GM18511 (cell line): ENCODE results near the gene CDCA4.
A peak's percentile ranks its signal among the peaks of the same experiment; 100 is the strongest.
"Not testable (repeated sequence)": the region's sequence is repeated elsewhere in the genome, so short reads cannot be mapped to it uniquely, and the experiment has no call there.

ENCODE experiments used
- ATAC-seq: cut with Tn5 transposase; IDR thresholded peaks from one replicate; pipeline ENCODE4 v1.9.1; 2021; ENCODE audit warnings: mild to moderate bottlenecking, moderate library complexity; ENCODE audit not compliant: unreplicated experiment

CDCA4 gene

GRCh38 chr14:105034315-105035039, 13.6 kb upstream of the CDCA4 start:
- ATAC-seq = no peak

GRCh38 chr14:105033412-105033900, 12.6 kb upstream of the CDCA4 start:
- not testable (repeated sequence) for ATAC-seq

GRCh38 chr14:105032451-105032901, 11.6 kb upstream of the CDCA4 start:
- ATAC-seq = not testable (repeated sequence)

- no peak for ATAC-seq
These were observed 10.0 kb upstream of the CDCA4 start for GRCh38 chr14:105030836-105031396.

GRCh38 chr14:105030194-105030593, 9.3 kb upstream of the CDCA4 start:
- ATAC-seq = no peak

- ATAC-seq = no peak
These were observed 8.5 kb upstream of the CDCA4 start for GRCh38 chr14:105029402-105029801.

DNA sequence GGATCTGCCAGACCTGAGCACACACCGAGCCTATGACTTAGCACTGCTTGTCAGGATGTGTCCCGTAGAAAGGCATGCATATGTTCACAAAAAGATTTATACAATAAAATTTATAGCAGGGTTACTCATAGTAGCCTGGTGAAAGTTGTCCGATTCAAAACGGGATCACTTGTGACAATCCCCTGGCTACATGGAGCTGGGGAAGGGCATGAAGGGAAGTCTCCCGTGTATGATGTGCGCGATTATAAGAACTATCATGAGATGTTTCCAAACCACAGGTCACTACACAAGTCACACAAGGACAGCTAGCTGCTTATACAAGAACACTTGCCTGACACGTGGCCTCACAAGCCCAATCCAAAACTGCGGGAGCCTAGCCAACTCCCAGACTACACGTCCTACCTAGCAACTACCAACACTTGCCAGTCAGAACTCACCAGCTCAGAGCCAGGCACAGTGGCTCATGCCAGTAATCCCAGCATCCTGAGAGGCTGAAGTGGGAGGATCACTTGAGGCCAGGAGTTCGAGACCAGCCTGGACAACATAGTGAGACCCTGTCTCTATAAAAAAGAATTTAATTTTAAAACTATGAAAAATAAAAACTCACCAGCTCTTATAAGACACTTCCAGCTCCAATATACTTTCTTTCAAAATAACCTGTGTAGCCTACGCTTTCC, 7.5 kb upstream of the CDCA4 start:
- no peak for ATAC-seq

GRCh38 chr14:105027718-105028117, 6.8 kb upstream of the CDCA4 start:
- ATAC-seq = not testable (repeated sequence)

GRCh38 chr14:105026802-105027563, 6.1 kb upstream of the CDCA4 start:
- no peak for ATAC-seq

DNA sequence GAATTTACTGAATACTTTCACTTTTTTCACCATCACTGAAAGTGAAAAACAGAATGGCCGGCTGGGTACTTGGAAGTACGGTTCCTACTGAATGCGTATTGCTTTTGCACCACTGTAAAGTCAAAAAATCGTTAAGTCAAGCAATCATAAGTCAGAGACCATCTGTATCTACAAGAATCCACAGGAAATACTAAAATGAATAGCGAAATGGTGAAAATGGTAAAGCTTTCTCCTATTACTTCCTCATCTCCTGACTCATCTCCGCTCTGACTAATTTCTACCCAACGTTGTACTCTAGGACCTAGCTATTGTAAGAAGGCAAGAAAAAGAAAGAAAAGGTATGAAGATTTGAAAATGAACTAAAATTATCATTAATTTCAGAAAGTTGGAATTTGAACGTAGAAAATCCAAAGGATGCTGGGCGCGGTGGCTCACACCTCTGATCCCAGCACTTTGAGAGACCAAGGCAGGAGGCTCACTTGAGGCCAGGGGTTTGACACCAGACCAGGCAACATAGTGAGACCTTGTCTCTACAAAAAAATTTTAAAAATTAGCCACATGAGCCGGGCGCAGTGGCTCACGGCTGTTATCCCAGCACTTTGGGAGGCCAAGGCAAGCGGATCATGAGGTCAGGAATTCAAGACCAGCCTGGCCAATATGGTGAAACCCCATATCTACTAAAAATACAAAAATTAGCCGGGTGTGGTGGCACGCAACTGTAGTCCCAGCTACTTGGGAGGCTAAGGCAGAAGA, 5.3 kb upstream of the CDCA4 start:
- no peak for ATAC-seq

DNA sequence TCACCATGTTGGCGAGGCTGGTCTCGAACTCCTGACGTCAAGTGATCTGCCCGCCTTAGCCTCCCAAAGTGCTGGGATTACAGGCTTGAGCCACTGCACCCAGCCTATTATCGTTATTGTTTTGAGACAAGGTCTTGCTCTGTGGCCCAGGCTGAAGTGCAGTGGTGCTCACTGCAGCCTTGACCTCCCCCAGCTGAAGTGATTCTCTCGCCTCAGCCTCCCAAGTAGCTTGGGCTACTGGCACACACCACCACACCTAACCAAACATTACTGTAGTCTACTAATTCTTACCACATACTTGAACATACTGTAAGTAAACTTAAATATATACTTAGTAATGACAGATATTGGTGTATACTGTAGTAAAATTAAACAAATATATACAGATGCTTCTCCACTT, 4.5 kb upstream of the CDCA4 start:
- ATAC-seq = no peak

- no peak for ATAC-seq
These were observed 3.1 kb upstream of the CDCA4 start for GRCh38 chr14:105023791-105024480.

GRCh38 chr14:105023144-105023543, 2.3 kb upstream of the CDCA4 start:
- ATAC-seq = no peak

DNA sequence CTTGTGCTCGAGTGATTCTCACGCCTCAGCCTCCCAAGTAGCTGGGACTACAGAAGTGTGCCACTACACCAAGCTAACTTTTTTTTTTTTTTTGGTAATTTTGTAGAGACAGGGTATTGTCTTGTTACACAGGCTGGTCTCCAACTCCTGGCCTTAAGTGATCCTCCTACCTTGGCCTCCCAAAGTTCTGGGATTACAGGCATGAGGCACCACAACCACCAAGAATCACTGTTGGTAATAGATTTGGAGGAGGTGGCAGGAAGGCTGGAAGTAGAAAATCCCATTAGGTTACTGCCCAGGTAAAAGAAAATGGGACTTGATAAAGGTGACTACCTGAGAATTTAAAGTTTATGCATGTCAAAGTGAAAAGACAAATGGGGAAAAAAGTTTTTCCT, 1.4 kb upstream of the CDCA4 start:
- no peak for ATAC-seq

- no peak for ATAC-seq
These were observed 883 bp upstream of the CDCA4 start for GRCh38 chr14:105021656-105022275.

GRCh38 chr14:105019861-105020814, 745 bp downstream of the CDCA4 start:
- peak; percentile 33 for ATAC-seq

DNA sequence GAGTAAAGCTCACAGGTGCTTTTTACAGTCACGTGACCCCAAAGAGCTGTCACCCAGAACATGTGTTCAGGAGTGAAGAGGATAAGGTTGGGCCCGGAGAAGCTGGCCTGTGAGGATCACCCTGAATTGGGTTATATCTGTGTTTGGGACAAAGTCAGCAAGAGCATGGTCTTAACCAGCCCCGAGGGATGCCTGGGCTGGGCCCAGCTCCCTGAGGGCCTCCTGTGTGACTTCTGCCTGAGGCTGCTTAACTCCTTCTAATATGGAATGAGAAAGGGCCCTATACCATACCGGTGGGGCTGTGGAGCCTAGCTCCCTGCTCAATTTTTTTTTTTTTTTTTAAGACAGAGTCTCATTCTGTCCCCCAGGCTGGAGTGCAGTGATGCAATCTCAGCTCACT, 2.5 kb downstream of the CDCA4 start:
- ATAC-seq = no peak

GRCh38 chr14:105015905-105016304, 5.0 kb downstream of the CDCA4 start:
- ATAC-seq = no peak
